Neural progenitor cell (in vitro differentiated cells): ENCODE measurements around the gene MBNL2. TPM values are rescaled to one million over a fixed set of nuclear protein-coding genes. Genes with fewer than 3 reads are reported as not detected.

ENCODE experiments used
- DNase-seq: peaks from one replicate; pipeline ENCODE4 v3.0.0-alpha.2; 2016; ENCODE audit warnings: low spot score
- H2AFZ ChIP-seq: fragments of 200-600 bp; sonication (generic); replicated peaks from 2 replicates; pipeline ENCODE4 v1.6.1; 2016; ENCODE audit warnings: antibody characterized with exemption
- H3F3A ChIP-seq: fragments of 200-600 bp; sonication (generic); 2 replicates; pipeline ENCODE4 v1.6.1; 2016; ENCODE audit warnings: antibody characterized with exemption, low read depth
- H3K27ac ChIP-seq: fragments of 200-600 bp; sonication (generic); 2 replicates; pipeline ENCODE4 v1.5.1; 2016; ENCODE audit warnings: mild to moderate bottlenecking
- H3K27me3 ChIP-seq: fragments of 200-600 bp; sonication (generic); 2 replicates; pipeline ENCODE4 v1.6.1; 2016; ENCODE audit warnings: mild to moderate bottlenecking, moderate library complexity
- H3K36me3 ChIP-seq: fragments of 200-600 bp; sonication (generic); 2 replicates; pipeline ENCODE4 v1.5.1; 2016
- H3K4me1 ChIP-seq: fragments of 200-600 bp; sonication (generic); 2 replicates; pipeline ENCODE4 v1.6.1; 2016; ENCODE audit warnings: mixed run types
- H3K4me2 ChIP-seq: fragments of 200-600 bp; sonication (generic); 2 replicates; pipeline ENCODE4 v1.6.1; 2016
- H3K4me3 ChIP-seq: fragments of 200-600 bp; sonication (generic); 2 replicates; pipeline ENCODE4 v1.5.1; 2016
- H3K79me2 ChIP-seq: fragments of 200-600 bp; sonication (generic); 2 replicates; pipeline ENCODE4 v1.6.1; 2016; ENCODE audit warnings: low read depth
- H3K9ac ChIP-seq: fragments of 200-600 bp; sonication (generic); 2 replicates; pipeline ENCODE4 v1.6.1; 2016
- H3K9me3 ChIP-seq: fragments of 200-600 bp; sonication (generic); 2 replicates; pipeline ENCODE4 v1.5.1; 2016; ENCODE audit warnings: low read depth
- H4K20me1 ChIP-seq: fragments of 200-600 bp; sonication (generic); 2 replicates; pipeline ENCODE4 v1.6.1; 2016; ENCODE audit warnings: low read depth
- H3K27ac Mint-ChIP-seq: 3 replicates; pipeline ENCODE4 v1.8.0; 2021; ENCODE audit warnings: mixed read lengths
- H3K27me3 Mint-ChIP-seq: 2 replicates; pipeline ENCODE4 v1.8.0; 2022; ENCODE audit warnings: low read depth, mild to moderate bottlenecking, inconsistent platforms, moderate library complexity, mixed read lengths; ENCODE audit not compliant: insufficient read depth
- H3K36me3 Mint-ChIP-seq: 3 replicates; pipeline ENCODE4 v1.8.0; 2021; ENCODE audit warnings: mixed read lengths
- H3K4me1 Mint-ChIP-seq: 3 replicates; pipeline ENCODE4 v1.8.0; 2021; ENCODE audit warnings: mixed read lengths
- H3K4me3 Mint-ChIP-seq: 3 replicates; pipeline ENCODE4 v1.8.0; 2021; ENCODE audit warnings: mild to moderate bottlenecking, moderate library complexity, mixed read lengths
- H3K9me3 Mint-ChIP-seq: 3 replicates; pipeline ENCODE4 v1.8.0; 2020; ENCODE audit warnings: mixed read lengths
- EZH2 ChIP-seq: fragments of 200-600 bp; sonication (generic); IDR thresholded peaks from 2 replicates; pipeline ENCODE4 v1.6.1; 2017; ENCODE audit warnings: antibody characterized with exemption, mild to moderate bottlenecking, moderate library complexity
- EZH2phosphoT487 ChIP-seq: fragments of 200-600 bp; sonication (generic); IDR thresholded peaks from 2 replicates; pipeline ENCODE4 v1.6.1; 2017; ENCODE audit warnings: antibody characterized with exemption
- total RNA-seq: library from RNA; depleted of rRNA; stranded (reverse); fragments of >200 nt; gene quantifications from 2 replicates; pipeline ENCODE4 v1.2.3, GENCODE V29; 2015; ENCODE audit warnings: low replicate concordance
- TF ChIP-seq, protein P1 (sequence below): fragments of 200-600 bp; sonication (generic); IDR thresholded peaks from 2 replicates; pipeline ENCODE4 v1.5.1; 2017; ENCODE audit warnings: antibody characterized with exemption, mild to moderate bottlenecking

Gene MBNL2
- total RNA-seq, 1 donor from 2014 or later = 19.6 TPM

- no peak overlapping the region for H2AFZ ChIP-seq
- peaks cover 22% of the 10 kb centered on the region for H3K4me1 Mint-ChIP-seq
- peaks cover 14% of the 10 kb centered on the region for H3F3A ChIP-seq
- DNase-seq = no peak
- no peaks in the 10 kb centered on the region for H3K36me3 ChIP-seq
- H3K79me2 ChIP-seq = no peaks in the 10 kb centered on the region
- H3K9me3 Mint-ChIP-seq = no peaks in the 10 kb centered on the region
- no peaks in the 10 kb centered on the region for H3K9me3 ChIP-seq
- TF ChIP-seq EZH2phosphoT487 (no peak), EZH2 (no peak)
- TF ChIP-seq, protein P1, sequence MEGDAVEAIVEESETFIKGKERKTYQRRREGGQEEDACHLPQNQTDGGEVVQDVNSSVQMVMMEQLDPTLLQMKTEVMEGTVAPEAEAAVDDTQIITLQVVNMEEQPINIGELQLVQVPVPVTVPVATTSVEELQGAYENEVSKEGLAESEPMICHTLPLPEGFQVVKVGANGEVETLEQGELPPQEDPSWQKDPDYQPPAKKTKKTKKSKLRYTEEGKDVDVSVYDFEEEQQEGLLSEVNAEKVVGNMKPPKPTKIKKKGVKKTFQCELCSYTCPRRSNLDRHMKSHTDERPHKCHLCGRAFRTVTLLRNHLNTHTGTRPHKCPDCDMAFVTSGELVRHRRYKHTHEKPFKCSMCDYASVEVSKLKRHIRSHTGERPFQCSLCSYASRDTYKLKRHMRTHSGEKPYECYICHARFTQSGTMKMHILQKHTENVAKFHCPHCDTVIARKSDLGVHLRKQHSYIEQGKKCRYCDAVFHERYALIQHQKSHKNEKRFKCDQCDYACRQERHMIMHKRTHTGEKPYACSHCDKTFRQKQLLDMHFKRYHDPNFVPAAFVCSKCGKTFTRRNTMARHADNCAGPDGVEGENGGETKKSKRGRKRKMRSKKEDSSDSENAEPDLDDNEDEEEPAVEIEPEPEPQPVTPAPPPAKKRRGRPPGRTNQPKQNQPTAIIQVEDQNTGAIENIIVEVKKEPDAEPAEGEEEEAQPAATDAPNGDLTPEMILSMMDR = no peak
- H3K27me3 ChIP-seq = no peaks in the 10 kb centered on the region
- no peaks in the 10 kb centered on the region for H3K36me3 Mint-ChIP-seq
- H3K4me3 Mint-ChIP-seq = no peak overlapping the region
- H3K27ac ChIP-seq = no peak overlapping the region
- no peaks in the 10 kb centered on the region for H4K20me1 ChIP-seq
- H3K9ac ChIP-seq = no peak overlapping the region
- H3K4me3 ChIP-seq = no peak overlapping the region
- no peaks in the 10 kb centered on the region for H3K27me3 Mint-ChIP-seq
- H3K4me1 ChIP-seq = peaks cover 28% of the 10 kb centered on the region
- H3K27ac Mint-ChIP-seq = no peak overlapping the region
- no peak overlapping the region for H3K4me2 ChIP-seq
Observed at GRCh38 chr13:97330448-97330847, 108.3 kb downstream of the MBNL2 start.

GRCh38 chr13:97332742-97333141 lies 110.6 kb downstream of the MBNL2 start:
- TF ChIP-seq EZH2phosphoT487 = no peak
- TF ChIP-seq EZH2 = no peak
- TF ChIP-seq, protein P1 = no peak
- Mint-ChIP-seq H3K36me3 (no peaks in the 10 kb centered on the region), H3K27me3 (no peaks in the 10 kb centered on the region), H3K4me1 (peaks cover 19% of the 10 kb centered on the region), H3K27ac (no peak overlapping the region), H3K4me3 (no peak overlapping the region), H3K9me3 (no peaks in the 10 kb centered on the region)
- H3K27me3 ChIP-seq = no peaks in the 10 kb centered on the region
- H3K4me2 ChIP-seq = no peak overlapping the region
- H4K20me1 ChIP-seq = no peaks in the 10 kb centered on the region
- H3K79me2 ChIP-seq = no peaks in the 10 kb centered on the region
- no peak for DNase-seq
- H2AFZ ChIP-seq = no peak overlapping the region
- peaks cover 11% of the 10 kb centered on the region for H3F3A ChIP-seq
- no peaks in the 10 kb centered on the region for H3K9me3 ChIP-seq
- H3K27ac ChIP-seq = no peak overlapping the region
- no peaks in the 10 kb centered on the region for H3K36me3 ChIP-seq
- H3K4me1 ChIP-seq = peaks cover 25% of the 10 kb centered on the region
- H3K9ac ChIP-seq = no peak overlapping the region
- no peak overlapping the region for H3K4me3 ChIP-seq

GRCh38 chr13:97333983-97334382 lies 111.8 kb downstream of the MBNL2 start:
- Mint-ChIP-seq H3K36me3 (no peaks in the 10 kb centered on the region), H3K9me3 (no peaks in the 10 kb centered on the region), H3K4me3 (no peak overlapping the region), H3K27ac (no peak overlapping the region), H3K27me3 (no peaks in the 10 kb centered on the region), H3K4me1 (peaks cover 7% of the 10 kb centered on the region)
- Histone ChIP-seq H3K27ac (no peak overlapping the region), H3K9ac (no peak overlapping the region), H2AFZ (no peak overlapping the region), H3K4me2 (no peak overlapping the region), H4K20me1 (no peaks in the 10 kb centered on the region), H3K4me3 (no peak overlapping the region), H3F3A (peaks cover under 1% of the 10 kb centered on the region), H3K9me3 (no peaks in the 10 kb centered on the region), H3K4me1 (peaks cover 15% of the 10 kb centered on the region), H3K79me2 (no peaks in the 10 kb centered on the region), H3K36me3 (no peaks in the 10 kb centered on the region), H3K27me3 (no peaks in the 10 kb centered on the region)
- no peak for DNase-seq
- TF ChIP-seq EZH2phosphoT487 (no peak), EZH2 (no peak)
- TF ChIP-seq, protein P1 = no peak
